GM18519 (cell line): Measurements from ENCODE around the gene DST.

Experiments used
- ATAC-seq: cut with Tn5 transposase; IDR thresholded peaks from one replicate; pipeline ENCODE4 v1.9.1; 2021; ENCODE audit warnings: mild to moderate bottlenecking, moderate library complexity; ENCODE audit not compliant: unreplicated experiment, low FRiP score

The DST gene

DNA sequence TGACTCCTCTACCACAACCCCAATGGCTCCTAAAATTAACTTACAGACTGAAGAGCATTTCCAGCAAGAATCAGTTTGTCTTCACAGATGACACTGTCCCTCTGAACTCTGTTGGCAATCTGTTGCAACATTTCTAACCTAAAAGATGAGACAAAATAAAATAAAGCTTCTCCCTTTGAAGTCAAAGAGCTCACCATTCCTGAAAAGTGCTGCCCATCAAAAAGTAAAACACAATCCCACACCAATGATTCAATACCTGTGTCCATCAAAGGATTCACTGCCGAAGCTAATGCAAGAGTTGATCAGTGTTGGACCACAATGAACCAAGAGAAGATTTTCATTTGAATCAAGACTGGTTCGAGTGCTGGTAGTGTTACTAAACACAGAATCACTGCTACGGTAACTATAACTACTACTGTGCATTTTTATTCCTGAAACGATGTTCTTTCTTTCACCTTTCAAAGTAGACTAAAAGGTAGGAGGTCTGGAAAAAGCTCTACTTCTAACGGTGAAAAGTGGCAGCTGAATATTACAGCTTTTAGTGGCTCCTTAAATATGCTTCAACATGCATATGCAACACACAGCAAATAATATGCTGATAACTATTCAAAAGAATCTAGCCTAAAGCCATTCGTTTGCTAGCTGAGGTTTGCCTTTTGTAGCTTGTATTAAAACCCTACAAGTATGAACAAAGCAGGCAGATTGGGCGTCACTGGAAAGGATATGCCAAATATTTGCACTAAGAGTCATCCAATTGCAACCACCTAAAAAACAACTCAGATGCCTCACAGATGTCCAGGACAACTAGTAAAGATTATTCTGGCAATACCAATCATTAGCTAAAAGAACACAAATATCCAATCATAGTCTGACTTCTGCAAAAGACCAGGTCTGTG, at the start of gene DST:
DST (minus strand) TSS at position 524 of the 896 bp plus-strand sequence.
- ATAC-seq = no peak

DNA sequence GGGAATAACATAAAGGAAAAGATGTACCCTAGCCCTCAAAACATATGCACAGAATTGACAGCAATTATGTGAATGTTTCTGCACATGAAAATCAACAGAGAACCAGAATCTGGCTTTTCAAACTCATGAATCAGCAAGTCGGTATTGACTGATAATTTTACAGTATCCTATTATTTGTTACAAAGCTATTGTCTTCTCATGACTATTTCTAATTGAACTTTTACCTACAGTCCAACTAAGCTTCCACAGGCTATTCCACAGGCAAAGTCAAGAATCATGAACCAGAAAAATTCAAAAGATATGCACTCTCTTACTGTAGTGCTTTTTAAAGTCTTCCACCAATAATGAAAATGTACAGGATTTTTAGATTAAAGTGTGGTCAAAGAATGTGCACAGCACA, 49.1 kb upstream of the DST start:
- no peak for ATAC-seq

DNA sequence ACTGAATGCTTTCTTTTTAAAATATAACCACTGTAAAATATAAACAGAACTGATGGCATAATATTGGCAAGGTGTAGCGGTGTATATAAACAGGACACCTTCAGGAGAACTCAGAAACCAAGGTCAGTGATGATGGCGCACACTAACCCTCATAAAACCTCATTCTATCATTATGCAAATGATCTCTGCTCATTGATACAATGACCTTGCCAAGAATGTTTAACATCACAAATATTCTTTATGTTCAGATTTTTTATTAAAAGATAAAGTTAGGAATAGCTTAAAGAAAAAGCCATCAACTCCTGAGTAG, 48.6 kb upstream of the DST start:
- no peak for ATAC-seq

DNA sequence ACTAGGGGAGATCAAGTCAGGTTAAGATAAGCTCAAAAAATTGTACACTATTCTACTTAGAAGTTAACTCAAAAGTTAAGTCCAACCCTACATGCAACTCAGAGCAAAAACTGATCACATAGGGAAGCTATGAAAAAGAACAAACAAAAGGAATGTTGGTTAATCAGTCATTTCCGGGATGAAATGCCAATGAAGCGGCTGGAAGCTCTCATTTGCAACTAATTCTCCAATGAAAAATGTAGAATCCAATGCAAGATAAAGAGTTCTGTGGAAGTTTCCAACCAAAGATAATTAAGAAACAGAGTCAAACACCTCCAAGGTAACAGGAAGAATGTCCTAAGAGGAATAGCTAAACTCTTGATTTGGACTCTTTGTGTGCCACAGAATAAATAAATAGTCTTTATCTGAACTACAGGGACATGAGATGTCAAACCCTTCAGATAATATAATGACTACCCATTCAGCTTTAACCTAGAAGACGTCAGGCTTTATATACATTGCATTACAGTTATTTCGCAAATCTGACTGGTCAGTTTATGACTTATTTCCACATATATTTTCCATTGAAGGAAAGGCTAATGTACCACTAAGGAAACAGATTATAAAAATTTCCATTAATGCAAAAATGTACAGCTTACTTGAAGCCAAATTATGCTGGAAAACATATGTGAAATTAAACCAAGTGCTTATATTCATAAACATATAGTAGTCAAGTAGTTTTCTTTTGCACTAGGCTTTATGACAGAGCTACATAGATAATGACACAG, 48.0 kb upstream of the DST start:
- no peak for ATAC-seq

DNA sequence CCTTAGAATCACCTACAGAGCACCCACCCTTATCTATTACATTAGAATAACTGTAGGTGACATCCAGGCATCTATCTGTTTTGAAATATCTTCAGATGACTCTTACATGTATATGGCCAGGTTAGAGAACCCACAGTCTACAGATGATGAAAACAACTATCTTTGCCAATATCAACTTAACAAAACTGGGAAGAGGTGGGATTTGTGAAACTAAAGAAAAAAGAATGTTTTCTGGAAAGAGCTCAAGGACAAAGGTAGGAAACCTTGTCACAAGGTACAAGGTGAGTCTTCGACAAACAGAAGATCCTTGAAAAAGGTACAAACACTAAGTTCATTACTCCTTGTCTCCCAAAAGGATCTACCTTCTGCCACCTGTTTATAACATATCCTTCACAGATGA, 47.0 kb upstream of the DST start:
- no peak for ATAC-seq

DNA sequence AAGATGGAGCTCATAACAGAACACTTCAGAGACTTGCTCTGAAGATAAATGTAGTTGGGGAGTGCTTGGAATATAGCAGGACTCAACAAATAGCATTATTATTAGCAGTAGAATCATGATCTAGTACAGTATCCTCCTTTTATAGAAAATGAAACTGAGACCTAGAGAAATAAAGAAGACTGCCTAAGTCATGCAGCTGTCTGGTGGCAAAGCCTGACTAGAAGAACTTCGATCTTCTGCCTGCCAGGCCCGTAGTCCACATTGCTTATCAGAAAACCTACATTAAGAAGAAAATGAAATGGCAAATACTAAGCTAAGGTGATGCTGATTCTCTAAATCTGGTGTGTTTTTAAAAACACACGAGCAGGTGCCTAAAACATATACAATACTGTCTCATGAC, 46.4 kb upstream of the DST start:
- ATAC-seq = no peak

DNA sequence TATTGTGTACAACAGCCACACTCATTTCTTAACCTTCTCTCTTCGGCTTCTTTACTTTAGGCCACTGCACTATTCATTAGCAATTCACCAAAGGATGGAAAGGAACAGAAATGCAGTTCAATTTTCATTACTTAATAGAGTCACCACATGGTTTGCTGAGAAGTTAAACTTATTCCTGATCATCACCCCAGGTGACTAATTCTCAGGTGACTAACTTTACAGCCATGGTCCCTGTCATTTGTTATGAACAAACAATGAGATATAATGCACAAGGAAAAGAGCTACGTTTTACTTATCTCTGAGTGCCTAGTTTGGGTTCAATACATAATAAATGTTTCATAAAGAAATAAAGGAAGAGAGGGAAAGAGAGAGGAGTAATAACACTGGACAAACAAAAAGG, 45.8 kb upstream of the DST start:
- no peak for ATAC-seq

DNA sequence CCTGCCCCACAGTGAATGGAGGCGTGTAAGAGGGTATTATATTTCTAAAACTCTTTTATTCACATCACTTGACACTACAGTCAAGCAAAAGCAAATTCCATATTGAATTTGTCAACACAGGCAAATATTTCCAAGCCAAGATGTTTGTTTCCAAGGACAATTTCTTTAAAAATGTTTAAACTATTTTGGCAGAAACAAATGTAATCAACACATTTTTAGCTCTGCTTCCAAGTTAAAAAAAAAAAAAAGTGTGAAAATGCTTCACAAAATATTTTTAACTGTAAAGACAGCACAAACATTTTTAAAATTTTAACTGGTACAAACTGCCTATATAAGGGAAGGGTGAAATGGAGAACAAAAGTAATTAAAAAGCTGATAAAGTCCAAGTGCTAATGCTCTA, 44.9 kb upstream of the DST start:
- no peak for ATAC-seq

DNA sequence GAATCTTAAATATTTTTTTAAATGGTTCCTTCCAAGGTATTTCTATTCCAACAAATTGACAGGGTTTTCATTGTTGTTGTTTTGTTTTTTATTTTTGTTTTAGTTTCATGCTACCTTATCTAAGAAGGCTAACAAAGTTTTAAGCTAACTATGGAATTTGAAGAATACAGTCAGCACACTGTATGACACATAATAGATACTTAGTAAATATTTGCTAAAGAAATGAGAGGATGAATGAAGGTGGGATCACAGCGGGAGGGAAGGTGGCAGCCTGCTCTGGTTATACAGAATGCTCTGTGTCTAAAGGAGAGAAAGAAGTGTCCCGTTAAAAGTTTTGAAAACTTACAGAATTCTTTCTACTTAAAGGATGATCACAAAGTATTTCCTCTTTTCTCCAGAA, 43.7 kb upstream of the DST start:
- no peak for ATAC-seq

DNA sequence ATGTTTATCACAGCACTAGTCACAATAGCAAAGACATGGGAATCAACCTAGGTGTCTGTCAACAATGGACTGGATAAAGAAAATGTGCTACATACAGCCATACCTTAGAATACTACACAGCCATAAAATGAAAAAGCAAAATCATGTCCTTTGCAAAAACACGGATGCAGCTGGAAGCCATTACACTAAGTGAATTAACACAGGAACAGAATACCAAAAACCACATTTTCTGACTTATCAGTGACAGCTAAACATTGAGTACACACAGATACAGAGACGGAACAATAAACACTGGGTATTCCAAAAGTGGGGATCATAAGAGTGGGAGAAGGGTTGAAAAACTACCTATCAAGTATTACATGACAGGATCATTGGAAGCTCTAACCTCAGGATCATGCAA, 43.3 kb upstream of the DST start:
- ATAC-seq = no peak

DNA sequence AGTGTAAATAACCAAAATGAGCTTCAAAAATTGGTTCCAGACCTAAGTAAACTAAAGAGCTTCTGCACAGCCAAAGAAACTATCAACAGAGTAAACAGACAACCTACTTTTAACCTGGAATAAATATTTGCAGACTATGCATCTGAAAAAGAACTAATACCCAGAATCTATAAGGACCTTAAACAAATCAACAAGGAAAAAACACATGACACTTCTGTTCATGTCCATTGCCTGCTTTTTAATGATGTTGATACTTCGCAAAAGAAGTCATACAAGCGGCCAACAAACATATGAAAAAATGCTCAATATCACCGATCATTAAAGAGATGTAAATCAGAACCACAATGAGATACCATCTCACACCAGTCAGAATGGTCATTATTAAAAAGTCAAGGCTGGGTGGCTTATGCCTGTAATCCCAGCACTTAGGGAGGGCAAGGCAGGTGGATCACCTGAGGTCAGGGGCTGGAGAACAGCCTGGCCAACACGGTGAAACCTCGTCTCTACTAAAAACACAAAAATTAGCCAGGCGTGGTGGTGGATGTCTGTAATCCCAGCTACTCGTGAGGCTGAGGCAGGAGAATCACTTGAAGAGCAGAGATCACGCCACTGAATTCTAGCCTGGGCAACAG, 42.5 kb upstream of the DST start:
- no peak for ATAC-seq

DNA sequence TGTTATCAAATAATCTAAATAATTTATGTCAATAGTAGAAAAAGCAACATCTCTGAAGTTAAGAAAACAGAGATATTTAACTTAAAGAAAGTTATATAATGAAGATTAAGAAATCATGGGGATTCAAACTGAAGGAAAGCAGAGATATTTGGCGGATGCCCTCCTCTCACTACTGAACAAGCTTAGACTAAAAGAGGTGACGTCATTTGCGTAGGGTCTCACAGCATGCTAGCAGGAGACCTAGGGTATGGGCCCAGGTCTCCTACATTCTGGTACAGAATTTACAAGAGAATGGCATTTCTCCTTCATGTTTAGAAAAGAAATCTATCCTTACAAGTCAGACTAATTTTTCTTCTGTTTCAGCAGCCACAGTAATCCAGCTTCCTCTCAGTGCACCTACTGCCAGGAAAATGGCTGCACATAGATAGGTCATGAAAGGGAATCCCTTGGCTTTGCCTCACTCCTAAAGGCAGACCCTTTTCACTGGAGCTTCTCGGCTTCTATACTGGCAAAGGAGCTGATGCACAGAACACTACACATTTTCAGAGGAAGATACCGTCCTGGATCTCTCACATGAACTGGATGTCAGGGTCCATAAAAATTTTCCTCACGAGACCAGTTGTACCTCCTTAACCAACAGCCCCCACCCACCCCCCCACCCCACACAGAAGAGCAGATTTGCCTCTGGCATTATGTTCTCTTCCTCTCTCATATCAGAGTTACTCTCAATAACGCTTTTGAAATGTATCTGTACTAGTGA, 41.8 kb upstream of the DST start:
- ATAC-seq = no peak

DNA sequence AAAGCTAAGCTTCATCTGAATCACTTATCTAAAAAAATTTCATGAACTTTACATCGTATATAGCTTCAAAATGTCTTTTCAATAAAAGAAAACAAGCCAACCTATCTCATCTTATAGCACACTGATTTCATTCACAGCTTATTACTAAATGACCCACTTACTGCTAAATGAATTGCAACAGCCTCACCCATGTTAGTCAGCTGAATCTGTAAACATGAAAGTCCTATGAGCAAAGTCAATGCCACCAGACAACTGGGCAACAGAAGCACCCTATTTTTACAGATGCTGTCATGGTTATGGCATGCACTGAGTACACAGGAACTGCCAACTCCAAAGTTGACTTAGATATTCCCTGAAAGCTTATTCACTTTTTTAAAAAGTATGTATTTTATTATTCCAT, 41.2 kb upstream of the DST start:
- ATAC-seq = no peak

DNA sequence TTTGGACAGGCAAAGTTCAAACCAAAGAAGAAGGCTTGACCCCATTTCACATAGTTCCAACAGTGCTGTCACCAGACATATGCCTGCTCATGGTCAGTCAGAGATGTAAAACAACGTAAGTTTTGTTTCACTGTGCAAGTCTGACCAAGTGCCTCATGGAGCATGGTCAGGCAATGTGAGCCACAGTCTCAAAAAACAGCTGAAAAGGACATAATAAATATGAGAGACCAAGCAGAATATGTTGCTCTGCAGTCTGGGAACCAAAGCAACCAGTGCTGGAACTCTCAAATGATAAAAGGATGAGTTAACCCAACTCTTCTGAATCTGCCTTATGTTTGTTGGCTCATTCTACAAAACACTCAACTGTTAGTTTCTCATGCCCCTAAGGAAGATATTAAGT, 39.9 kb upstream of the DST start:
- ATAC-seq = no peak

DNA sequence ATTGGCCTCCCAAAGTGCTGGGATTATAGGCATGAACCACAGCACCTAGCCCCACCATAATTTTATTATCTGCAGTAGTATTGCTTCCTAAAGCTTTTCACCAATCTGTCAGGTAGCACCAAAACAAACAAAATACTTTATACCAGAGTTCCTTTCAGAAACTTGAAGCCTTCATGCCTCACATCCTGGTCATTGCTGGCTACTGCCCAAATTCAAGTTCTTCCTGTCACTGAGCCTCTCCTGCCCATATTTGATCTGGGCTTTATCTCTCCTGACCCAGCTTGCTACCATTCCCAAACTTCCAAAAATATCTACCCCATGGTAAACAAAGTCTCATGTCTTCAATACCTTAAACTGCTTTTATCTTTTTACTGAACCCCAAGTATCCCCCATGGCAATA, 34.9 kb upstream of the DST start:
- ATAC-seq = no peak

DNA sequence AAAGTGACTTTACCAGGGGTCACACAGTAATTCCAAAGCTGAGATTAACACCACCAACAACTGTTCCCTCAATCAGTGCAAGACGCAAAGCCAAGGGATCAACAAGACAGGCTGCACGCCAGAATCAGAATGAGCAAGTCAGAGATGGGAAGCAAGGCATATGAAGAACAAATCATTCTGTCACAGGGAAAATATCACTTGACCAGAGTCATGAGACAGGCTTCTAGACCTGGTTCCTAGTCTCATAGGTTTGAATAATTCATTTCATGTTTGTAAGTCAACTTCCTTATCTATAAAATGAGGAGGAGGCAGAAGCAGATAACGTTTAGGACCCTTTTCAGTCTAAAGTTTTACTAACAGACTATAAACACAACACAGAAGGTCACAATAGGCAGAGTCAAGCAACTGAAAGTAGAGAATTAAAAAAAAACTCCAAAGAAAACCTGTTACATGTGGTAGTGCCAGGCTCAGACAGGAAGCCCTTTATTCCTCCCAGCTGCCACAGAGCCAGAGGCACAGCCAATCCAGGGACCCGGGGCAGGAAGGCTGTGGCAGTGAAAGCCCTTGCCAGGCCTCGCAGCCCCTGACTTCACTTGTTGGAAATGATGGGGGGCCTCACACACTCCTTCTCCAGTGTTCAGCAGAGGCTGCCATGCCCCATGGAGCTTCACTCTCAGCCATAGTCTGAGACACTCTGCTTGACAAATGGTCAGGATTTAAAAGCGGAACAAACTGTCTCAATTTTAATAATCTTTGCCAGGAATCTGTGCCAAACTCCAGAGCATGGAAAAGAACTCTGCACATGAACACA, 29.2 kb upstream of the DST start:
- no peak for ATAC-seq

DNA sequence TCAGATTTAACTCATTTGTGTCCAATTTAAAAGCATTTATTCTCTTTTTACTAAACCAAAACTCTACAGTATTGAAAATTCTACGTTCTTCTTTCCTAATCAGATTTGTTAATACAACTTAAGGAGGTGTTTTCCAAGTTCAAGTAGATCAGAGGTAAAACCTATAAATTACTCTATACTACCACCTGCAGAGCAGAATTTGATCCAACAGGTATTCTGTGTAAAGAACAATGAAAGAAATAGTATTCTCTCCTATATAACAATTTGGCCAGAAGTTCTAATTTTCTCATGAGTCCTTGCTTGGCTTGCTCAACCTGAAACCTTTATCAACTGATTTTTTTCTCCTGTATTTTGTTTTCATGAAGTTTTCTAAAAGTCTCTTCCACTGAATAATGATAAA, 28.5 kb upstream of the DST start:
- ATAC-seq = no peak

DNA sequence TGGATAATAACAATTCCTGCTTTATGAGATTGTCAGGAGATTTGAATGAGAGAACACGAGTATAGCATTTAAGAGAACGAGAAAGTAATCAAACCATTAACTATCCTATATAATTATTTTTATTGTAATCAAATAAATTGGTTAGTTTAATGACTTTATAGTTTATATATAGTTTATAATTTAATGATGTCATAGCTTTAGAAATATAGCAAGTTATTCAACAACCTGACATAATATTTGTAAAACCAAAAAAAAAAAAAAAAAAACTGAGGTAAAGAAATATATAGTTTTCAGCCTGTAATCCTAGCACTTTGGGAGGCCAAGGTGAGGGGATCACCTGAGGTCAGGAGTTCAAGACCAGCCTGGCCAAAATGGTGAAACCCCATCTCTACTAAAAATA, 26.4 kb upstream of the DST start:
- ATAC-seq = no peak

DNA sequence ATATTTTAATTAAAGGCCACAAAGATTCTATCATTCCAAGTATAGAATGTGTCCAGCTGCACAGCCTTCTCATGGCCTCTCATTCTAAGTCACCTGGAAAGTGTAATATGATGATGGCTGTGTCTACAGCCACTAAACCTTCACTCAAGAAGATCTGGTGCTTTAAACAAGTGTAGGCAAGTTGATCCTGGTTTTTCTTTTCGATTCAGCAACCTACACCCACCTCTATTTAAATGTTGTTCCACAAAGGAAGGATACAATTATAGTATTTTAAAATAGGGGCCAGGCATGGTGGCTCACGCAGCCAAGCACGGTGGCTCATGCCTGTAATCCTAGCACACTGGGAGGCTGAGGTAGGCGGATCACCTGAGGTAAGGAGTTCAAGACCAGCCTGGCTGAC, 25.5 kb upstream of the DST start:
- no peak for ATAC-seq

DNA sequence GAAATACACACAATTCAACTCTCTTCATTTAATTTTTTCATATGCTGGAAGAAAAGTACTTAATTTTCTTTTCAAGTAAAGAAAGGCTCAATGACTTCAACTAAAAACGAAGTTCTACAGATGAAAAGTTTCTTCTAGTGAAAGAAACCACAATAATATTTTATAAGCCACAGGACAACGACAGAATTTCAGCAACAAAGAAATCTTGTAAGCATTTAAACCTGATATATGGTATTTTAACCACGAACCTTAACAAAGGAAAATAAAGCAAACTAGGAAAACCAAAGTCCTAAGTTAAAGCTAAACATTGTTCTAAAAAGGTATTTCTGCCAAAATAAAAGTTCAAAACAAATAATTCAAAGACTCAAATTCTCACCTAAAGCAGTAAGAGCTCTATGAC, 24.6 kb upstream of the DST start:
- no peak for ATAC-seq
